ENCODE results near the gene CHRNA3.
"Not testable (repeated sequence)": the region's sequence is repeated elsewhere in the genome, so short reads cannot be mapped to it uniquely, and the experiment has no call there.

The CHRNA3 gene

GRCh38 chr15:78616506-78616905 lies 4.3 kb downstream of the CHRNA3 start:
- no peak for DNase-seq

DNA sequence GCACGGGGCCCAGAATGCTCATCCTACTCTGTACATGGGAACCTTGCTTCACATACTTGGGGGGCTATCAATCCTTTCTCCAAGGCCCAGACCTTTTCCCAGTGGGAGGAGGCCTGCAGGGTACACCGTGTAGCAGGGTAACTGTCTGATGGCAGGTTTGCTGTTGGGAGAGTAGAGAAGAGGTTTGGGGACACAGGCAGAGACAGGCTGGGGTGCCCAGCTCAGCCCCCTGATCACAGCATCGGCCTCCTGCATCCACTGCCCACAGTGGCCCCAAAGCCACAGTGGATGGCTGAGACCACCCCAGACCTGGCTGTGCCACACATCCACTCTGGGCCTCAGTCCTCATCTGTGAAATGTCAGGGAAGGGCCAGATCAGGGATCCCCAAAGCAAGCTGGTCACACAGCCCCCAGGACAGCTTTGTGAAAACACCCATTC lies 5.6 kb downstream of the CHRNA3 start:
- DNase-seq: no peak

GRCh38 chr15:78614021-78614420 lies 6.8 kb downstream of the CHRNA3 start:
- no peak for DNase-seq

DNA sequence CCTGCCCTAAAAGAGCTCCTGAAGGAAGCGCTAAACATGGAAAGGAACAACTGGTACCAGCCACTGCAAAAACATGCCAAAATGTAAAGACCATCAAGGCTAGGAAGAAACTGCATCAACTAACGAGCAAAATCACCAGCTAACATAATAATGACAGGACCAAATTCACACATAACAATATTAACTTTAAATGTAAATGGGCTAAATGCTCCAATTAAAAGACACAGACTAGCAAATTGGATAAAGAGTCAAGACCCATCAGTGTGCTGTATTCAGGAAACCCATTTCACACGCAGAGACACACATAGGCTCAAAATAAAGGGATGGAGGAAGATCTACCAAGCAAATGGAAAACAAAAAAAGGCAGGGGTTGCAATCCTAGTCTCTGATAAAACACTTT lies 11.2 kb downstream of the CHRNA3 start:
- not testable (repeated sequence) for DNase-seq

- DNase-seq: no peak
Observed at GRCh38 chr15:78605680-78606079, 15.1 kb downstream of the CHRNA3 start.

- DNase-seq: no peak
Observed at GRCh38 chr15:78605201-78605600, 15.6 kb downstream of the CHRNA3 start.

DNA sequence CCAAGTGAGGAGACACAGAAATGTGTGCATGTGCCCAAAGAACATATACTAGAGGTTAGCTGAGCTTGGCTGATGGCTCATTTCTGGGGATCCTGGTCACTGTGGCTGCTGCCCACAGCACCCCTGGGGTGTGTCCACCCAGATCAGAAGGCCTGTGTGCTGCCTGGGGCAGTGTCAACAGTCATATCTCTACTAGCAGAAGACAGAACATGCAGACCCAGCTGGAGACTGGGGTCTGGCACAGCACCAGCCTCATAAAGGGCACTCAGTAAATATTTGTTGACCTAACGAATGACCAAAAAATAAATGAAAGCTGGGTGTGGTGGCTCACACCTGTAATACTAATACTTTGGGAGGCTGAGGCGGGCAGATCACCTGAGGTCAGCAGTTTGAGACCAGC lies 16.4 kb downstream of the CHRNA3 start:
- DNase-seq: no peak

DNA sequence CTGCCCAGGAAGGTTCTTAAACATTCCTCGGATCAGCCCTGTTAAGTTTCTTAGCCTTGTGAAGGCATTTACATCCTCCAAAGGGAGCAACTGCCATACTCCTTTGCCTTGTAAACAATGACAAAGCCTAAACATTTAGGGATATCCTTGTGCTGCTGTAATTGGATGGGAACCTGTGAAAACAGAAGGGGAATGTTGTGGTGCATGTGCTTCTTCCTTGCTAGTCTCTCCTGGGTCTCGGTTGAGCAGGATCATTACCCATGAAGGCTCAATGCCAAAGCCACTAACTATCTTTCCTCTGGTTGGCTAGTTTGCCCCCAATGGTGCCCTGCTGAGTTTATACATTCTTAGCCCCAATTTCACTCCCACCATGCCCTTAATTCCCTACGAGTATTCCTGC lies 17.3 kb downstream of the CHRNA3 start:
- no peak for DNase-seq

- DNase-seq: no peak
Observed at GRCh38 chr15:78599189-78599588, 21.6 kb downstream of the CHRNA3 start.

- no peak for DNase-seq
Observed at GRCh38 chr15:78598348-78598747, 22.4 kb downstream of the CHRNA3 start.

GRCh38 chr15:78597583-78597982 lies 23.2 kb downstream of the CHRNA3 start:
- no peak for DNase-seq

DNA sequence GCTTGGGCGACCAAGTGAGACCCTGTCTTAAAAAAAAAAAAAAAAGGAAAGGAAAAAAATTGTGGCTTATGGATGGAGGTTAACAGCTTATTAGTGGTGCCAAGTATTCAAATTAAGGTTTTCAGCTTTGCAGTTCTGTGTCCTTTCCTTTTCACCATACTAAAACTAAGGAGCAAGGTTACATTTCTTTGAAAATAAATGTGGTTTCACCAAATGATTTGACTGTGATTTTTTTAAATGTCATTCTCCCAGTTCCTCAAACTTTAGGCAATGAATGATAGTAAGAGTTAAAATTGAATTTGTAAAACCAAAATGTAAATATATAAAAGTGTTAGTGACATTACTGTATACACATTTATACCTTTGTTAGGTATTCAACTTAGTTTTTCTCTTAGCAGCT lies 45.9 kb downstream of the CHRNA3 start:
- no peak for DNase-seq

- no peak for DNase-seq
Observed at GRCh38 chr15:78573416-78573815, 47.4 kb downstream of the CHRNA3 start.

DNA sequence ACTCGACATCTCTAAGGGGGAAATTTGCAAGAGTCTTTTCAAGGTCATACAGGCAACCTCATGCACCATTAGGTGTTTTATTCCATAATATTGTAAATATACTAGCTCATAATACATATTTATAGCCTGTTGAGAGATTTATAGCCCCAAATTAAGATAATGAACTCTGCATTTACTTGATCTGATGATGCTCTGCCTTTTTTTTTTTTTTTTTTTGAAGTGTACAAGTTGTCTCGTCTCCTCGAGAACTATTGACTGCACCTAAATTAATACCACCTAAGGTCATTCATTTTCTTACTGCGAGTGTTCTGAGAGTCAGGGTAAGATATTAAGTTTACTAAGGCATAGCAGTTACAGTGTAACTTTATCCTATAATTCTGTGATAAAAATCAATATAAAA lies 49.4 kb downstream of the CHRNA3 start:
- no peak for DNase-seq

DNA sequence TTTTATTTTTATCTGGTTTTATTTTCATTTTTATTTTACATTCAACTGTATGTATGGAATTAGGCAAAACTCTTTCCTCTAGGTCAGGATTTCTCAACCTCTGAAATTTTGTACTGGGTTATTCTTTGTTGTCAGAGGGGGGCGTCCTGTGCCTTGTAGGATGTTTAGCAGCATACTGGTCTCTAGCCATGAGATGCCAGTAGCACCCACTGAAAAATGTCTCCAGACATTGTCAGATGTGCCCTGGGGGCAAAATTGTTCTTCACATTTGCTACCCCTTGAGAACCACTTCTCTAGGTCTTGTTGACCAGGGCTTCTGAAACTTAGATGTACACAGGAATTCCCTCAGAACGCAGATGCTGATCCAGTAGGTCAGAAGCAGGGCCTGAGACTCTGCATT lies 50.1 kb downstream of the CHRNA3 start:
- no peak for DNase-seq

- no peak for DNase-seq
Observed at GRCh38 chr15:78567531-78567930, 53.3 kb downstream of the CHRNA3 start.

- DNase-seq: no peak
Observed at GRCh38 chr15:78565951-78566774, 54.6 kb downstream of the CHRNA3 start.

DNA sequence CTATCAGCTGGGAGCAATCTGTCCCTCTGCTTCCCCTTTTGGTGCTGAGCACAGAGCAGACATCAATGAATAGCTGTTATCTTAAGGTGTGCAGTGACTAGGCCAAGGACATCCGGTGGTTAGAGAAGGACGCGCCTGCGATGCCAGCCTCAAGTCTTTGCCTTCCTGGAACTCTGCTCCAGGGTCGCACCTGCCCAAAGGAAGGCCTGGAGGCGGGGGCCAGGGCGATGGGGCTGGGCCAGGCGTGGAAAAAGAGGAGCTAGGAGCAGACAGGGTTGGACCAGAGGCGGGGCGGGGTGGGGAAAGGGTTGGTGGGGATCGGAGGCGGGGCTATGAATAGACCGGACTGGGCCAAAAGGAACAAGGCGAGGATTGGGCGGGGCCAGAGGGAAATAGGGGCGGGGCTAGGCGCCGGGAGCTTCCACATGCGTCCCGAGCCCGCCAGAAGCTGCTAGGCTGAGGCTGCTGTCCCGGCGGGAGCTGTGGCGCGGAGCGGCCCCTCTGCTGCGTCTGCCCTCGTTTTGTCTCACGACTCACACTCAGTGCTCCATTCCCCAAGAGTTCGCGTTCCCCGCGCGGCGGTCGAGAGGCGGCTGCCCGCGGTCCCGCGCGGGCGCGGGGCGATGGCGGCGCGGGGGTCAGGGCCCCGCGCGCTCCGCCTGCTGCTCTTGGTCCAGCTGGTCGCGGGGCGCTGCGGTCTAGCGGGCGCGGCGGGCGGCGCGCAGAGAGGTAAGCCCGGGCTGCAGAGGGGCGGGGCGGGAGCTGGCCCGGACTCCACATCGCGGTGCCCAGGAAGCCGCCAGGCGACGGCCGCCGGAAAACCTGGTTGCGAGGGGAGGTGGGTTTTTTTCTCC lies 55.5 kb downstream of the CHRNA3 start, which contains the start of gene CHRNA5:
TSS of gene CHRNA5 (plus strand) at position 424 of the 854 bp plus-strand sequence. CDS start at position 624, 200 bp downstream.
- peak; percentile 67 to 97 for DNase-seq

DNA sequence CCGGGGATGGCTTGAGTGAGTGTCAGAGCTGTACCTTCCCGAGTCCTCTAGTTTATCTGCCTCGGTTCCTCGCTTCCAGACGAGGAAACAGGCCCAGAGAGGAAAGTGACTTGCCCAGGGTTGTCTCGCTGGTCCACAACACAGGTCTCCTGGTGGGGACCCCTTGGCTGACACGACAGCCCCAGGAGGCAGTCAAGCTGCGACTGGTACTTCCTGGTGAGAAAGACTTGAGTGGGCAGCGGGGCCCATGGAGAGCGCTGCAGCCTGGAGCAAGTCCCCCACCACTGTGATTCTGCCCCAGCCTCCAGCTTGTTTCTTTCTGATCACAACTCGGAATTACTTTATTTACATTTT lies 56.1 kb downstream of the CHRNA3 start:
- DNase-seq: no peak

DNA sequence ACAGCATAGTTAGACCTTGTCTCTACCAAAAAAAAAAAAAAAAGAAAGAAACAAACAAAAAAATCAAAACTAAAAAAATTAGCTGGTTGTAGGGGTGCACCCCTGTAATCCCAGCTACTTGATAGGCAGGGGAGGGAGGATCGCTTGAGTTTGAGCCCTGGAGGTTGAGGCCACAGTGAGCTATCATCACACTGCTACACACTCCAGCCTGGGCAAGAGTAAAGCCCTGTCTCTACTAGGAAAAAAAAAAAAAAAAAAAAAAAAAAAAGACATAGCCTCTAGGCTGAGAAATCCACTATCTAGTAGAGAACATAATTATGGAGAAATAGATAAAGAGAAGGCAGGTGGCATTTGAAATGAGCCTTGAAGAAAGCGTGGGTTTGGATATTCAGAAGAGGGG lies 57.7 kb downstream of the CHRNA3 start:
- DNase-seq: no peak

DNA sequence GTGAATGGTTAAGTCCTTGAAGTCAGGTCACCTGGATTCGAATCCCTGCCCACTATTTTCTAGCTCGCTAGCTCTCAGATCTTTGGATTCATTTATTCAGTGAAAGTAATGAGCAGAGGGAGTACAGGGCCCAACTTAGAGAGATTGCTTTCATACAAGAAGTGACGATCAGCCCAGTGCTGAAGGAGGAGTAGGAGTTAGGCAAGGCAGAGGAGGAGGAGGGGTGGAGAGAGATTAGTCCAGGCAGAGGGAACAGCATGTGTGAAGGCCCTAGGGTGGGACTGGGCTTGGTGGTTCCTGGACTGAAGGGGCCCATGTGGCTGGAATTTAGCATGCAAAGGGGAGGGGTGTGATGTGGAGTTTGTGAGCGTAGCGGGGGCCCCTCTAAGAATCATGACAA lies 59.3 kb downstream of the CHRNA3 start:
- DNase-seq: no peak

DNA sequence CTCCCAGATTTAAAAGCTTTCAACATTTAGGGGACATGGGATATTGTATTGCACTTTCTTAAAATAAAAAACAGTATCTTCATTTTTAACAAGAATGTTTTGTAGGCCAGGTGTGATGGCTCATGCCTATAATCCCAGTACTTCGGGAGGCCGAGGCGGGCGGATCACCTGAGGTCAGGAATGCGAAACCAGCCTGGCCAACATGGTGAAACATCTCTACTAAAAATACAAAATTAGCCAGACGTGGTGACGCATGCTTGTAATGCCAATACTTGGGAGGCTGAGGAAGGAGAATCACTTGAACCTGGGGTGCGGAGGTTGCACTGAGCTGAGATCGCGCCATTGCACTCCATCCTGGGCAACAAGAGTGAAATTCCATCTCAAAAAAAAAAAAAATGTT lies 60.6 kb downstream of the CHRNA3 start:
- not testable (repeated sequence) for DNase-seq

GRCh38 chr15:78552597-78552996 lies 68.2 kb downstream of the CHRNA3 start:
- DNase-seq: no peak

- no peak for DNase-seq
Observed at GRCh38 chr15:78551902-78552301, 68.9 kb downstream of the CHRNA3 start.
